HG02852 (cell line): Measurements from ENCODE around the gene ZNF205.
A peak's percentile ranks its signal among the peaks of the same experiment; 100 is the strongest.
"Not testable (repeated sequence)": the region's sequence is repeated elsewhere in the genome, so short reads cannot be mapped to it uniquely, and the experiment has no call there.

Source experiments
- ATAC-seq: cut with Tn5 transposase; IDR thresholded peaks from one replicate; pipeline ENCODE4 v1.9.1; 2021; ENCODE audit warnings: mild to moderate bottlenecking, moderate library complexity; ENCODE audit not compliant: unreplicated experiment

ZNF205 gene

GRCh38 chr16:3129137-3130131, 17.0 kb downstream of the ZNF205 start:
- no peak for ATAC-seq

GRCh38 chr16:3131755-3132377, 19.5 kb downstream of the ZNF205 start:
- no peak for ATAC-seq

- ATAC-seq = no peak
Observed at GRCh38 chr16:3133844-3134243, 21.5 kb downstream of the ZNF205 start.

- peak; percentile 87 for ATAC-seq
Observed at GRCh38 chr16:3134338-3135125, 22.1 kb downstream of the ZNF205 start, which contains the start of gene ZNF213. Gene ZNF213, plus strand, starts transcription at chr16:3135029. Its CDS starts 2,252 bp downstream, at chr16:3137281.

- ATAC-seq = no peak
Observed at GRCh38 chr16:3135126-3135715, 22.8 kb downstream of the ZNF205 start.

- no peak for ATAC-seq
Observed at GRCh38 chr16:3137267-3137666, 24.9 kb downstream of the ZNF205 start.

- ATAC-seq = no peak
Observed at GRCh38 chr16:3138342-3138741, 26.0 kb downstream of the ZNF205 start.

GRCh38 chr16:3138823-3139426, 26.5 kb downstream of the ZNF205 start:
- ATAC-seq = no peak

- not testable (repeated sequence) for ATAC-seq
Observed at GRCh38 chr16:3139561-3139960, 27.2 kb downstream of the ZNF205 start.

- no peak for ATAC-seq
Observed at GRCh38 chr16:3140603-3141427, 28.4 kb downstream of the ZNF205 start.

- no peak for ATAC-seq
Observed at GRCh38 chr16:3141781-3142311, 29.5 kb downstream of the ZNF205 start.

- no peak for ATAC-seq
Observed at GRCh38 chr16:3142327-3142726, 29.9 kb downstream of the ZNF205 start.

- no peak for ATAC-seq
Observed at GRCh38 chr16:3142770-3143169, 30.4 kb downstream of the ZNF205 start.

- no peak for ATAC-seq
Observed at GRCh38 chr16:3143189-3143588, 30.8 kb downstream of the ZNF205 start.

GRCh38 chr16:3143598-3144320, 31.4 kb downstream of the ZNF205 start:
- ATAC-seq = no peak

GRCh38 chr16:3144321-3144983, 32.1 kb downstream of the ZNF205 start:
- no peak for ATAC-seq

- ATAC-seq = no peak
Observed at GRCh38 chr16:3145151-3145550, 32.8 kb downstream of the ZNF205 start.

GRCh38 chr16:3145660-3146059, 33.3 kb downstream of the ZNF205 start:
- no peak for ATAC-seq
